Measurements from ENCODE around the gene ARMC2.
"Not testable (repeated sequence)": the region's sequence is repeated elsewhere in the genome, so short reads cannot be mapped to it uniquely, and the experiment has no call there.

Gene ARMC2

GRCh38 chr6:108916026-108916686 lies 67.9 kb downstream of the ARMC2 start:
- no peak for DNase-seq (ENCODE audit: low read depth)

DNA sequence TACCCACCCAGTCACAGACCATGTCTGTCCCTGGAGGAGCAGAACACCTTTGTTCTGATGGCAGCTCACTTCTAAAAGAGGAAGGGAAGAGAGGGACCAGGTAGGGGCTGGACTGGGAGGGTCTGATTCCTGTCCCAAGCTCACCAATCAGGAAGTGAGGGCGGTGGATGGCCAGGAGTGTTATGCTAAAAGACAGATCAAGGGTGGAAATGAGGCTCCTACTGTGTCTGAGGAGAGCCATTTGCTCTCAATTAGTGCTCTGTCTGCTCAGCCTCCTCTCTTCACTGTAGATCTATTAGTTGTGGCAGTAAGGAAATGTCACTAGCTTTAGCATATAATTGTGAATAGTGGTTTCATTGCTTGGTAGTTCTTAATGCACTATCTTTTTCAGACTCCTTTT lies 72.5 kb downstream of the ARMC2 start:
- DNase-seq (ENCODE audit: low read depth): no peak

GRCh38 chr6:108921547-108922361 lies 73.5 kb downstream of the ARMC2 start:
- DNase-seq (ENCODE audit: low read depth): no peak

GRCh38 chr6:108922499-108922898 lies 74.3 kb downstream of the ARMC2 start:
- no peak for DNase-seq (ENCODE audit: low read depth)

GRCh38 chr6:108927927-108928326 lies 79.7 kb downstream of the ARMC2 start:
- no peak for DNase-seq (ENCODE audit: low read depth)

DNA sequence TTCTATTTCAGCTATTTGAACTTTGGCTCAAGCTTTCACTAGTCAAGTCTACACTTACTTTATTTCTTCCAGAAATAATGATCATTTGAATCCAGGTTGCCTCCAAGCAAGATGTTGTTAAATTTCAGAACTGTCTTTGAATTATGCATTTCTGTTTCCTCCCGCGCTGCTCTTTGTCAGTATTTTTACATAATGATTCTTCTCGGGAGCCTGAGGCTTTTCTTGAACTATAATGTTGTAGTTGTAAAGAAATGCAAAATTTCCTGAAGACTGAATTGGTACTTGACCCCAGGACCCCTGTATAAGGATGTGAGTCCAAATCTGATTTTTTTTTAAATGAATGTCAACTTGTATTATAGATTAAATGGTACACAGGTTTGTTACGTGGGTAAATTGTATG lies 80.4 kb downstream of the ARMC2 start:
- DNase-seq (ENCODE audit: low read depth): no peak

DNA sequence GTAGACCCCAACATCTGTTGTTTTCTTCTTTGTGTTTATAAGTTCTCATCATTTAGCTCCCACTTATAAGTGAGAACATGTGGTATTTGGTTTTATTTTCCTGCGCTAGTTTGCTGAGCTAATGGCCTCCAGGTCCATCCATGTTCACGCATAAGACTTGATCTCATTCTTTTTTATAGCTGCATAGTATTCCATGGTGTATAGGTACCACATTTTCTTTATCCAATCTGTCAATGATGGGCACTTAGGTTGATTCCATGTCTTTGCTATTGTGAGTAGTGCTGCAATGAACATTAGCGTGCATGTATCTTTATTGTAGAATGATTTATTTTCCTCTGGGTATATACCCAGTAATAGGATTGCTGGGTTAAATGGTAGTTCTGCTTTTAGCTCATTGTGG lies 82.9 kb downstream of the ARMC2 start:
- DNase-seq (ENCODE audit: low read depth): not testable (repeated sequence)

DNA sequence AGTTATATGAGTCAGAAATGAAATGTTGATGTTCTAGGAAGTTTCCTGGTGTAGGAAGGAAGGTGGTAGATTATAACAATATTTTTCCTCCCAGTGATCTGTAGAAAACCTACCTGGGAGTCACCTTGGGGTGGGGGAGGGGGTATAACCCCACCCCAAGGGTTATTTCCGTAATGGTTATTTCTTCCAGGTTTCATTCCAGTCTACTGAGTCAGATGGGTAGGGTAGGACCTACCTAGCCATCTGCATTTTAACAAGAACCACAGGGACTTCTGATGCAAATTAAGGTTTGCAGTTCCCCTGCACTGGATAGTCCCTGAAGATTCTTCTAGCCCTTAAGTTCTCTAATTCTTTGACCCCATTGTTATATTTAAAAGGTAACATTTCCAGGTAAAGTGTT lies 88.9 kb downstream of the ARMC2 start:
- DNase-seq (ENCODE audit: low read depth): no peak

DNA sequence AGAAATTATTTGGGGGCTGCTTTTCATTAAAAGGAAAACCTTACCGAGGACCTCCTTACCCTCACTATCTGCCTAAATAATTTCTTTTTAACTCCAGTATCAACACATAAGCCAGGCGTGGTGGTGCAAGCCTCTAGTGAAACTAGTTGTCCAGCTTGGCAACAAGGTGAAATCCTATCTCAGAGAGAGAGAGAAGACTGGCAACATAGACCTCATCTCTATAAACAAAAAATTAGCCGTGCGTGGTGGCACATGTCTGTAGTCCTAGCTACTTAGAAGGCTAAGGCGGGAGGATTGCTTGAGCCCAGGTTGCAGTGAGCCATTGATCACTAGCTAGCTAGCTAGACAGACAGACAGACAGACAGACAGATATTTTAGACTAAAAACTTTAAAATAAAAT lies 92.5 kb downstream of the ARMC2 start:
- no peak for DNase-seq (ENCODE audit: low read depth)

DNA sequence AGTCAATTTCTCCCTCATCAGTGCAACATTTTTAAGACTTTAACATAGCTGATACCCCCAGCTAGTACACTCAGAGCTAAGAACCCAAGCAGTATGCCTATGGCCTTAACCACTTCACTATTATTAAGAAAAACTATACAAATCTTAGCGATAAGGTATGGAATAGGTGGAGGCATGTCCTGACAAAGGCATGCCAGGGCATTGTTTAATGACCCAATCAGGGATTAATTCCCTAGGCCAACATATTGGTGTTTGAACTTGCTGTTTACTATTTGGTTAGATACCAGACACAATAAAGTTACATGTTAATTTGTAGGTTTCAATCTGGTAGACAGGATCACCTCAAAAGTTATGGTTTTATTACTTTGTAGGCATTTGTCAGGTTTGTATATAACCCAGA lies 93.1 kb downstream of the ARMC2 start:
- DNase-seq (ENCODE audit: low read depth): no peak

GRCh38 chr6:108941859-108942258 lies 93.6 kb downstream of the ARMC2 start:
- no peak for DNase-seq (ENCODE audit: low read depth)

DNA sequence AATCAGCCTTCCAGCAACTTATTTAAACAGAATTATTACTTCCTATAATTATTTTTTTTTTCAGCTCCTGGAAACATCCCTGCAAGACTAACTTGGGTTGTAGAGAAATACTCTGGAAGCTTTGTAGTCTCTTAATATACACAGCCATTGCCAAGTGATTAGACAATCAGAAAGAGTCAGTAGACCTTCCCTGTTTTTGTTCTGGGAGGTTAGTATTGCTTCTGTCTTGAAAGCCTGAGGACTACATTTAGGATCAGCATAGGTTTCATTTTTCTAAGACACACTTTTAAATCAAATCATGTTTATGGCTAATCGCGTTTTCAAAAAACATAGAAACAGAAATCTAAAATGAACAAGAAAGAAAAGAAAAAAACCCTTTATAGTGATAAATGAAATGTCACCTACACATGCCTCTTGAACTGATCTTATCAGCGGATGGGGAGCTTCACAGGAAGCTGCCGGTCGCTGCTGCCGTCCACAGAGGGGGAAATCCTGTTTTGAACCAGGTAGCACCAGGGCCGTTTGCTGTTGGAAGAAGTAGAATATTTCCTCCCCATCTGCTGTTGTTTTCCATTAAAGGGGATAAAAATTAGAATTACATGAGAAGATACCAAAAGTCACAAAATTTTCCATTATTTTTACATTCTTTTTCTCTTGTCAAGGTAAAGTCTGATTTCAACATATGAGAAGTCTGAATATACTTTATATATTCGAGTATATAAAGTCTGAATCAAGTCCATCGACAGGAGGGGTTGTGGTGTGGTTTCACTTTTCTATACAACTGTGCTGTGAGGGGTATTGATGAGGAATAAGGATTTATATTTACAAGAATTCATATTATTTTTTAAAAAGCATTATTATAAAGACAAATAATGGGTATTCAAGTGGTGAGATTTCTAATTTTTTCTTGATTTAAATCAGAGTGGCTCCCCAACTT lies 94.6 kb downstream of the ARMC2 start:
- no peak for DNase-seq (ENCODE audit: low read depth)

DNA sequence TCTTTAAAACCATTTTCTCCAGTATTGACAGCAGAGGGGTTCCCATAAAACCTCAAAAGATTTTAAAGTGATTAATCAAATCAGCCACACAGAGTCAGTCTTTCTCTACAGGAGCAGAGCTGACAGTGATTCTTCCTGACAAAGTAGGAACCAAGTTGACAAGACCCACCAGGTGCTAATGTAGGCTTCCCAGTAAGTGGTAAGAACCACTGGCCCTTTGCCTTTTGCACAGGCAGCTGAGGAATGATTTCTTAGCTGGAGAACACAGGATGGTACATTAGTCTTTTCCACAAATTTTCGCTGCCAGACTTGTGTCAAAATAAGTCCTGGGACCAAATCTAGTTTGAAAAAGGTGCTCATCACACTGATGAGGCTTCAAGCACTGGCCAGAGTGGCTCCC lies 95.8 kb downstream of the ARMC2 start:
- DNase-seq (ENCODE audit: low read depth): no peak

DNA sequence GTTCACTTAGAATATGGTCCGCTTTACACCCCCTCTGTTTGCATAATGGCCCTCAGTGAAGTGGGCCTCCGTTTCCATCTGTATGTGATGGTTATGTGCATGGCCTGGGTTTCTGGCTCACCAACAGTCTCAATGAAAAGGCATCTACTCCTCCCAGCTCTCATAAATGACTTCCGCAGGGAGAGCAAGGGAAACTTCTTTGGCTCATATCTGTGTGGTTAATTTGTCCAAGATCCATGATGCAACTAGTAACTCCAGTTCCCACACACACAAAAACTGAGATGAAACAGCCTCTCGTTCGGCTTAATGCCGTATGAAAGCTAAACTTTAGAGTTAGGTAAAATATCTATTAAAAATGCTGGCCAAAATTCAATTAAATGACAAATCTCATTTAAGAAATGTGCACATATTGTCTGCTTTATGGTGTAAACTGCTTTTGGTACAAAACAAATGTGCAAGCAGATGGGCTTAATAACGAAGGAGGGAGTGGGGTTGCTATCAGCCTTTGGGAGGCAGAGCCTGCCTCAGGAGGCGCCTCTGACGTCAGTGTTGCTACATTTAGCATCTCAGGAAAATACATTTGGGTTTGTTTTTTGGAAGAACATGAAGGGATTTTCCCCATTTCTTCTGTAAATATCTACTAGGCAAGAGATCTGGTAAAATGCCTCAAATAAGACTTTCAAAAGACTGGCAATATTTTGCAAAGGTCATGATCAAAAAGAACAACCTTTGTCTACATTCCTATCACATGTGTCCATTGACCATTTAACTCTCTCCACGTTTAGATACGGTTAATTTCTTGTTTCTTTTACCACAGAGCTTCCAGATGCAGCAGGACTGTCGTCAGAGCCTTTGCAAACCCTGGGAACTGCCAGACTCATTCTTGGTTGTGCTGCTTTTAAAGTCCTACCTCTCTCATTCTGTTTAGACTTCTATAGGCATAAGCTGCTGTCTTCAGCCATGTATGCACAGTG lies 96.8 kb downstream of the ARMC2 start:
- no peak for DNase-seq (ENCODE audit: low read depth)

DNA sequence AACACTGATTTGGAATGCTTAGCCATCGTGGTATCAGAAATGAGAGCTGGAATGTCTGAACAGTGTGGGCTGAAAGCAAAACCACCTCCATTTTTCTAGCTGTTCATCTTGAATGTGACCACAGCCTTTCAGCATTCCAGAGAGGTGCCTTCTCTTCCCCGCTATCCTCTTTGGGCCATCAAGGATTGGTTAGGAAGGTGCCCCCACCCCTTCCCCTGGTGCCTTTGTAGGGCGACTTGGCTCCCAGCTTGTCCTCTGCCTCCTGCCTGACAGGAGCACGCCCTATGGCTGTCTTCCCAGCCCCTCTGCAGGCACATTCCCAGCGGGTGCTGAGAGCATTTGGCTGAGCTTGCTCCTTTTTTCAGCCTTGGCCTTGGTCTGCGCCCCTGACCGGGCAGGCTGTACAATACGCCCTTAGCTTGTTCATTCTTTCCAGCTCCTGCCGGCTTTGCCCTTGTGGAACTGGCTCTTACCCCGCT lies 97.5 kb downstream of the ARMC2 start:
- no peak for DNase-seq (ENCODE audit: low read depth)

DNA sequence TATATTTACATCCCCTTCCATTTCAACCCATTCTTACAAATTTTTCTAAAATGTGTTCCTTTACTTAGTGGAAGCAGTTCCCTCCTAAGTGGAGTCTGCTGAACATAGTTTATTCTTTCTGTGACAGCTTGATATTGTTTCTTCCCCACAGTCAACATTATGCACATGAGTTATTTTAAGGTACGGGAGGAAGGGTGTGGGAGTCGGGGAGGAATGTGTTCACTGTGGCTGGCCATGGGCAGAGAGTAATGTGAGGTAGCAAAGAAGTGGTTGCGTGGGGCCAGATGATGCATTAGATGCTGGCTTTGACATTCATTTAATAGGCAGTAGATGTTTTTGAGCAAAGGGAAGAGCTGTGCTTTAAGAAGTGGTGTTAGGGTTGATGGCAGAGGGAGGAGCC lies 98.5 kb downstream of the ARMC2 start:
- no peak for DNase-seq (ENCODE audit: low read depth)

DNA sequence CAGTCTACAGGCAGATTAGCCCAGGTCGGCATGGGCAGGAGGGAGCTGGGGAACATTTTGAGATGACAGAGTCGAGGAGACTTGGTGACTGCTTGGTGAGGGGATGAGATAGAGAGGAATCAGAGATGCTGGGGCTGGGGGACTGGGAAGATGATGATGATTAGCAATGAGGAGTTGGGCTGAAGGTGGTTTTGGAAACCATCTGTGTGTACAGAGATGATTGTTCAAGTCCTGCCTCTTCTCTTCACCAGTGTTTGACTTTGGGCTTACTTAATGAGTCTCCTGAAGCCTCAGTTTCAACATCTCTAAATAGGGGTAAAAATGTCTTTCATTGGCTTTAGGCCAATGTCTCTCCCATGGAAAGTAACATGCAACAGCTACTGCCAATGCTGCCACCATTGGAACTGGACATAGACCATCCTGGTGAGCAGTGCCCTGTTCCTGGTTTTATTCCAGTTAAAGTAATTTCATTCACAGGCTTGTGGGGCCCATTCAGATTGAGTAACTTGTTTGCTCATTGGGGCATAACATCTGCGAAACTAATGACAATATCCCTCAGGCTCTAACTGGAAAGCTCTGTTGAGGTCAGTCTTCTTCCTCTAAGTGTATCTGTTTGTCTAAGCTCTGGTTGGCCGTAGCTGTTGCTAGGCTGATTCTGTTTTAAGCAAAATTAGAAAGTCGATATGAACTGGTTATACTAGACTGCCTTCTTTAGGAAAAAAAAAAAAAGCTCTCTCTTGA lies 99.1 kb downstream of the ARMC2 start:
- no peak for DNase-seq (ENCODE audit: low read depth)

- no peak for DNase-seq (ENCODE audit: low read depth)
Observed at GRCh38 chr6:108948181-108948661, 100.0 kb downstream of the ARMC2 start.

DNA sequence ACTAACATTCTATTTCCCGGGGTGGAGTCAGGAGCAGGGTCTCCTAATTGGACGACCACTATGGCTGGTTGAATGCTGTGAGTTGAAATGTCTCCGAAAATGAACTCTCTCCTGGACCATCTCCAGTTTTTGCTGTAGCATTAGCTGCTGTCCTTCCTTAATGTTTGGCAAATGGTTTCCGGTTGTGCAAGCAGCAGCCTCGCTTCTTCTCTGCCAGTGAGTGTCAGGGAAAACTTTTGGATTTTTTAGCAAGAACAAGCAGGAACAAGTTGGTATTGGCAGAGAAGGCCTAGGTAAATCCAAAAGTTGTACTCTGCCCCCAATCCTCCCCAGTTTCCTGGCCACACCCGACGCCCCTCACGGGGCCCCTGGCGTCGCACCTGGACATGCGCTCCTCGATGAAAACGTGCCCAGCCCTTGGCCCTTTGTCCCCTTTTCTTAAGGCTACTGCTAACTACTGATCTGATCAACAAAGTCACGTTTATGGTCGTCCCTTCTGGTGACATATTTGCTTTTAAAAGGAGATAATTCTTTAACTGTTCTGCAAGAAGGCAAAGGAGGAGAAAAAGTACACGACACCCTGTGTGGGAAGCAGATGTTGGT lies 103.2 kb downstream of the ARMC2 start:
- DNase-seq (ENCODE audit: low read depth): no peak
